Activated T-cell treated with anti-CD3 and anti-CD28 coated beads for 48 hours (primary cell): ENCODE measurements around the gene ERP44.
"Not testable (repeated sequence)": the region's sequence is repeated elsewhere in the genome, so short reads cannot be mapped to it uniquely, and the experiment has no call there.

Experiments used
- DNase-seq: peaks from one replicate; pipeline ENCODE4 v3.0.0-alpha.2; 2020; ENCODE audit warnings: low read depth

ERP44 gene

GRCh38 chr9:100098887-100099721 lies at the start of gene ERP44, which contains the start of gene INVS:
Gene ERP44 (minus strand): TSS chr9:100099000. CDS start chr9:100098840, 160 bp downstream.
Gene INVS (plus strand): TSS chr9:100099243. CDS start chr9:100104522, 5,279 bp downstream.
- peak; percentile 93 for DNase-seq

- not testable (repeated sequence) for DNase-seq
Measured at GRCh38 chr9:100145976-100146375, 47.2 kb upstream of the ERP44 start.

DNA sequence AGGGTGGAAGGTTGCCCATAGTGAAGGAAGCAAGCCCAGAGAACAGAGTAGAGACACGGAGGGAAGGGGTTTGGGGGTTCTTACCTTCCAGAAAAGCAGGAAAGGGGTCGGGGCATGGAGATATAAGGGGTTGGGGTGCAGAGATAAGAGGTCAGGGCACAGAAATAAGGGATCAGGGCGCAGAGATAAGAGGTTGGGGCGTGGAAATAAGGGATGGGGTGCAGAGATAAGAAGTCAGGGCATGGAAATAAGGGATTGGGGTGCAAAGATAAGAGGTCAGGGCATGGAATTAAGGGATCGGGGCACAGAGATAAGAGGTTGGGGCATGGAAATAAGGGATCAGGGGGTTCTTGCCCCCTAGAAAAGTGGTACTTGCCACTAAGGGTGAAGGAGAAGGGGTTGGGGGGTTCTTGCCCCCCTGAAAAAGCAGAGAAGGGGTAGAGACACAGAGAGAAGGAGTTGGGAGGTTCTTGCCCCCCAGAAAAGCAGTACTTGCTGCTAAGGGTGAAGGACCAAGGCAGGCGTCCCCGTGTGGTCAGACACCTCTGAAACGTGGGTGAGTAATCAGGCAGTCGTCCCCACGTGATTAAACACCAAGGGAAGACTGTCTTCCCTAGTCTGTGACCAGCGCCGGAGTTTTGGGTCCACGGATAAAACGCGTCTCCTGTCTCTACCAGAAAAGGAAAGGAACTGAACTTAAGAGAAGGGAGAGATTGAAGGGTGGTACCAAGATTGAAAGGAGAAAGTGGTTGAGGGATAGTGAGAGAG lies 46.6 kb upstream of the ERP44 start:
- not testable (repeated sequence) for DNase-seq

GRCh38 chr9:100141862-100142261 lies 43.1 kb upstream of the ERP44 start:
- not testable (repeated sequence) for DNase-seq

DNA sequence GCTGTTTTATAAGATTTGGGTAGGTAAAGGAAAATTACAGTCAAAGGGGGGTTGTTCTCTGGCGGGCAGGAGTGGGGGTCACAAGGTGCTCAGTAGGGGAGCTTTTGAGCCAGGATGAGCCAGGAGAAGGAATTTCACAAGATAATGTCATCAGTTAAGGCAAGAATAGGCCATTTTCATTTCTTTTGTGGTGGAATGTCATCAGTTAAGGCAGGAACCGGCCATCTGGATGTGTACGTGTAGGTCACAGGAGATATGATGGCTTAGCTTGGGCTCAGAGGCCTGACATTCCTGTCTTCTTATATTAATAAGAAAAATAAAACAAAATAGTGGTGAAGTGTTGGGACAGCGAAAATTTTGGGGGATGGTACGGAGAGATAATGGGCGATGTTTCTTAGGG lies 41.5 kb upstream of the ERP44 start:
- not testable (repeated sequence) for DNase-seq

GRCh38 chr9:100136799-100137198 lies 38.0 kb upstream of the ERP44 start:
- not testable (repeated sequence) for DNase-seq

DNA sequence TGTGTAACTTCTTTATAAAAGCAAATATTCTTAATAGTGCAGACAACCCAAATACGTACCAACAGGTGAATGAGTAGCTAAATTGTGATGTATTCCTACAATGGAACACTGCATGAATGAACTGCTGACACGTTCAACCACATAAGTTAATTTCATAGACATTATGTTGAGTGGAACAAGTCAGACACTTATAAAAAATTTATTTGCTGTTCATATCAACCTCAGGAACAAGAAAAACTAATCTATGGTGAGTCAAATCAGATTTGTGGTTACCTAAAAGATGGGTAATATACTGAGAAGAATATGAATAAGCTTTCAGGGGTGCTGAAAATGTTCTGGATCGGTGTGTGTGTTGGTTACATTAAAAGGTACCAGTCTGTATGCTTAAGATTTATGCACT lies 35.9 kb upstream of the ERP44 start:
- no peak for DNase-seq

GRCh38 chr9:100131875-100132430 lies 33.2 kb upstream of the ERP44 start:
- DNase-seq: no peak

DNA sequence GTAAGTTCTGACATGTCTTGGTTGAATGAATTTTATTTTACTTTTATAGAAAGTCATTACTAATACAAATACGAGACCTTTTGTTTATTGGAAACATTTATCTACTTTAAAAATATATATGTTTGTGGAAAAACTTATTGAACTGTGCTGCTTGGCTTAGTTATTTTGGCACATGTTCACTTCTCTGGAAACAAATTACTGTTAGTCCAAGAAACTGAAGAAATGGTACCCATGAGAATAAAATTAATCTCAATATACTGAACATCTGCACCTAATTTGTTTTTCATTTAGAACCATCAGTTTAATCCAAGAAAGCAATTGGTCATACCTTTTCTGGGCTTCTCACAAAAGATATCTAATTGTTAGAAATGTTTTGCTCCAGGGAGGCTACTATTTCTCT lies 32.4 kb upstream of the ERP44 start:
- no peak for DNase-seq

DNA sequence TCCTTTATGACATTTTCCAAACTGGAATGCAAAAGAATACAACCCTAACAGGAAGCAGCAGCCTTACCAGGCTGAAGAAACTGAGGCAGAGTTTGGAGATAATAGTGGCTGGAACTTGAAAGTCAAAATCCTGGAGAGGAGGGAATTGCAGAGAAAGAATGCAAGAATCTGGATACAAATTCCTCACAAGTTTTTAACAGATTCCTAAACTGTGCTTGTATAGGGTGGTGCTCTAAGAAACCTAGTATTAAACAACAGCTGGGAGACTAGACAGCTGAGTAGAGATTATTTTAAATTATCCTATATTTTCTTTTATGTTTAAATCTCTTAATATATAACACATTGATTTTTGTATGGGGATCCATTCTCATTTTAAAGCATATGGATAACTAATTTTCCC lies 31.0 kb upstream of the ERP44 start:
- DNase-seq: no peak

DNA sequence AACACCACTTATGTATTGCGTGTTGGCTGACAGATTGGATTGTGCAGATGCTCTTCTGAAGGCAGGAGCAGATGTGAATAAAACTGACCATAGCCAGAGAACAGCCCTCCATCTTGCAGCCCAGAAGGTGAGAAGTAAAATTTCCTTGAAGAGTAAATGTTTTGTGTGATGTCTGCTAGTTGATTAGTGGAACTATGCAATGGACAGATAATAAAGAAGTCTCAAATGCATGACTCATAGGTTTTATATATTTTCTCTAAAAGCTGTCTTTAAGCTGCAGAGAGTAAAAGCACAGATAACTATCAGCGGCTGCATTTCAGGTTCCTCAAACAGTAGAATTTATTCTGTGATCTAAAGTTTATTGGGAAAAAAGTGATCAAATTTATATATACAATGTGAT lies 27.6 kb upstream of the ERP44 start:
- DNase-seq: no peak

- no peak for DNase-seq
Measured at GRCh38 chr9:100125910-100126309, 27.1 kb upstream of the ERP44 start.

DNA sequence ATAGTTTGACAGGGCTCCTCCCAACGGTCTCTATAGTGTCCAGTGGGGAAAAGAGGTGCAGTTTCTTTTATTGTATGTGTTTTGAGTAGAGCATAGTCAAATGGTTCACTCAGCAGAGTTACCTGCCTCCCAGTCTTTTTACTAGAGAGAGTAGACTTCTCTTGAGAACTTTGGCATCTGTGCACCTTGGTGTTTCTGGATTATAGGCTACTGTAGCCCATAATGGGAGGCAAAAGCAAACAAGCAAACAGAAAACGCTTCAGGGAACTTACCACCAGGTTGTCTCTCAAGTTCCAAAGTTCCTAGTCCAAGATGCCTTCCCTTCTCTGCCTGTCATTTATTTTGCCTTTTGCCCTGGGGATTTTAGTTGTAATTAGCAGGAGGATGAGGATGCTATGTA lies 26.4 kb upstream of the ERP44 start:
- DNase-seq: no peak

DNA sequence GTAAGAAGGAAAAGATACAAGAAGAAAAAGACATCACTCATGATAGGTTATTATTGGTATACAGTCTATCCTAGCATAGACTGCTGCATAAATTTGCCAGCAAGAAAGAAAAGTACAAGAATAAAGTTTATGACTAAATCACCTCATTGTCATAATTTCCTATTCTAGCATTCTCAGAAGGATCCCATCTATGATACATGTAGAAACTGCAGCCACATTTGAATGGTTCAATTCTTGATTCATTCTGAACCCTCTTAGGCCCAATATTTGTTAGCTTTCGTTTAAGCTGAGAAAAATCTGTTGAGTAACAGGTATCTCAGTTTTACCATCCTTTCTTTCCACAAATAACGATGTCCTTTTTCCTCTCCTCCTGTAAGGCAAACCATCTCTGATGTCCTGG lies 21.5 kb upstream of the ERP44 start:
- no peak for DNase-seq

DNA sequence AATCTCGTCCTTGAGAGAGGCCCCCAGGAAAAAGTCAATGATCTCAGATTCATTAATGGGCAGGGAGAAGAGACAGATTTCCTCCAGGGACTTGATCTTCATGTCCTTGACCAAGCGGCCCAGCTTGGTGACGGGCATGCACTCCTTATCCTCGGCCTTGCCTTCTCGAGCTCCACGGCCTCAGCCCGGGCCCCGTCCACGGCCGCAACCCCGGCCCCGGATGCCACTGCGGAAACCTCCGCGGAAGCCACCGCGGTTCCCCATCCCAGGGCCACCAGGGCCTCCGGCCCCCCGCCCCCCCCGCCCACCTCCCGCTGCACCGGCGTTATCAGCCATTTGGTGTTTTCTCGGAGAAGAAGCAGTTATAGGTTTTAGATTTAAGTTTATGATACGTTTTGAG lies 18.5 kb upstream of the ERP44 start:
- no peak for DNase-seq

DNA sequence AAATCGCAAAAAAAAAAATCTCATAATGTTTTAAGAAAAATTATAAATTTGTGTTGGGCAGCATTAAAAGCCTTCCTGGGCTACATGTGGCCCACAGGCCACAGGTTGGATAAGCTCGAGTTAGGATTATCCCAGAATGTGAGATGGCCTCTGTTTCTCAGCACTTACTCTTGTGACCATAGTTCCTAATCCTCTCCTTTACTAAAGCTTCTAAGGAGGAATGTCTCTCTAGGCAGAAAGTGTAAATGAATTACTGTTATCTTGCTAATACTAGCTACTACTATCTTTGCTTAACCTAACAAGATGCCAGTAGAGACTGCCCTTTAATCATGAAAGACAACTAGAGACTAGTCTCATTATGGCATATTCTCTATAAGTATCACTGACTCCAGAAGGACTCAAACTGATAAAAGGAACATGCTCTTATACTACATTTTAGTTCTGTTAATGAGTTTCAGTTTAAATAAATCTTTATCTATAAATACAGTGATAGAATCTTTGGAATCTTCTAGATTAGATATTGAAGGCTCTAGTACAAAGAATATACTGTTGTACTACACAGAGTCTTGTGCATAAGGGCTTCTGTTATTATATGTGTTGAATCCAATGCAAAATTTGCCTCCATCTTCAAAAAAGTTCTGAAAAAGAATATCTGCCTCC lies 14.0 kb upstream of the ERP44 start:
- no peak for DNase-seq

DNA sequence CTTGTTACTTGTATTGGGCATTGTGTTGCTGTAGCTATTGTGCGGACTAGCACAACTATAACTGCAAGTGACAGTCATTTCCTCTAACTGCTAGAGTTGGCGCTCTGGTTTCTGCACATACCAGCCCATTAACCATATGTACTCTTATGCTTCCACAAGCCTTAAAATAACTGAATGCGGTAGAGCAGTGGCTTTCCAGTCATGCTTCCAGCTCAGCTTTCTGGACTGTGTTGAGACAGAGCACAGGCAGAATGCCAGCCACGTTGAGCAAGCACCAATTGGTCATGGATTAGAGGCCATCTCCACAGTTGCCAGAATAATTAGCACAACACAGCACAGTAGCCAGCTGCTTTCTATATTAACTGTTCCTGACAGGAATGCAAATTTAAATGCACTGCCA lies 12.4 kb upstream of the ERP44 start:
- no peak for DNase-seq

DNA sequence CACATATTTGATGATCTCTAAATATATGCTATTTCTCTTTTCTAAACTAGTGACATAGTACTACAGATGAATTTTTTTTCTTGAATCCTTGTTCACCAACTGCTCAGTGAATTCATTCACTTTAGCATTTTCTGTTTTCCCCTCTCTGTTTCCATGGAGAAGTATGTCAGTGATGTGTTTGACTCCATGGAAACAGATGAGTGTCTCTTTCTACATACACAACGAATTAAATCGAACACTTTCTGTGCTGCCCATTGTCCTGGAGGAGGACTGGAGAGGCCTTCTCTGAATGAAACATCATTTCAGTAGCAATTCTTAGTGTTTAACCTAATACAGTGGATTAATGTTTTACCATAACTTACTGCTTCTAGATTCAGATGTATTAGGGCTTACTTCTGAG lies 9.8 kb upstream of the ERP44 start:
- DNase-seq: no peak

DNA sequence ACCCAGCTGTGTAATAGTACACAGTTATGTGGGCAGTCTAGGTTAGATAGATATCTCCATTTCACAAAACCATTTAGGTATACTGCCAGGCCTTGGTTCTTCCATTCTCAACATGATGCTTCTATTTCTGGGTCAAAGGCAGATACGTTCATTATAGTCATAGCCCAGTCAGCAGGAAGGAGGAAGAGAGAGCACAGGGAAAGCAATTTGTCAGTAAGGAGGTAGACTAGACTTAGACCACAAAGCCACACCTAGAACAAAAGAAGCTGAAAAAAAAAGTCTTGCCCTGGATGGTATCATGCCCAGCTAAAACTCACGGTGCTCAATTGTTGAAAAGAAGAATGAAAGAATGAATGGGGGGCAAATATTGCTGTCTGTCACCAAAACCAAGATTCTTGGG lies 7.8 kb upstream of the ERP44 start:
- no peak for DNase-seq

DNA sequence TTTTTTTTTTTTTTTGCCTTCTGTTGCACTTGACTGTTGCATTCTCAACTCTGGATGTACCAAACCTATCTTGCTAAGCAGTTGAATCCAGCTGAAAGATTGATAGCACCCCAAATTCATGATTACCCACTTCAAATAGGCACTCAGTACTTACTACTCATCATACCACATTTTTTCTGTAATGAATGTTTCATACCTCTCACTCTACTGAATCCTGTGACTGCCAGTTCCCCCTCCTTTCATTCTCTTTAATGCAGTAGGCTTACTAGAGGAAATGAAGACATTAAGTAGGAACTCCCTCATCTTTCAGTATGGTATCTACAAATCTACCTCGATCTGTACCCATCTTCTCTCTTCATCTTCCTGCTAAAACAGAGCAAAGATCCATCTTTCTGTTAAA lies 7.1 kb upstream of the ERP44 start:
- no peak for DNase-seq

GRCh38 chr9:100104314-100104713 lies 5.5 kb upstream of the ERP44 start:
- DNase-seq: no peak

- no peak for DNase-seq
Measured at GRCh38 chr9:100101608-100102007, 2.8 kb upstream of the ERP44 start.
